ENCODE data around the gene NUCB1. TPM values are rescaled to one million over a fixed set of nuclear protein-coding genes. Genes with fewer than 3 reads are reported as not detected.
"Not testable (repeated sequence)": the region's sequence is repeated elsewhere in the genome, so short reads cannot be mapped to it uniquely, and the experiment has no call there.

Gene NUCB1
- total RNA-seq, 1 donor from 2014 or later = 97.8 TPM

- no peak for DNase-seq
These were observed 6.2 kb downstream of the NUCB1 start for GRCh38 chr19:48906324-48906723.

- DNase-seq = no peak
These were observed 7.6 kb downstream of the NUCB1 start for GRCh38 chr19:48907671-48908070.

- DNase-seq = not testable (repeated sequence)
These were observed 9.4 kb downstream of the NUCB1 start for GRCh38 chr19:48909424-48910077.

GRCh38 chr19:48910803-48911202 is 10.7 kb downstream of the NUCB1 start:
- no peak for DNase-seq

- no peak for DNase-seq
These were observed 13.2 kb downstream of the NUCB1 start for GRCh38 chr19:48913114-48913889.

GRCh38 chr19:48914181-48914580 is 14.1 kb downstream of the NUCB1 start:
- no peak for DNase-seq

GRCh38 chr19:48915757-48916156 is 15.6 kb downstream of the NUCB1 start:
- no peak for DNase-seq

- DNase-seq = no peak
These were observed 18.0 kb downstream of the NUCB1 start for GRCh38 chr19:48918071-48918470.

GRCh38 chr19:48918801-48919247 is 18.7 kb downstream of the NUCB1 start:
- DNase-seq = no peak

- DNase-seq = not testable (repeated sequence)
These were observed 19.2 kb downstream of the NUCB1 start for GRCh38 chr19:48919271-48919670.

GRCh38 chr19:48920949-48921348 is 20.8 kb downstream of the NUCB1 start:
- no peak for DNase-seq

- no peak for DNase-seq
These were observed 21.8 kb downstream of the NUCB1 start for GRCh38 chr19:48921721-48922500.

- DNase-seq = no peak
These were observed 22.7 kb downstream of the NUCB1 start for GRCh38 chr19:48922548-48923490.

GRCh38 chr19:48925240-48925843 is 25.2 kb downstream of the NUCB1 start:
- no peak for DNase-seq

GRCh38 chr19:48925890-48926289 is 25.8 kb downstream of the NUCB1 start:
- not testable (repeated sequence) for DNase-seq

- peak; percentile 27 for DNase-seq
These were observed 26.8 kb downstream of the NUCB1 start for GRCh38 chr19:48926909-48927308.

- not testable (repeated sequence) for DNase-seq
These were observed 27.6 kb downstream of the NUCB1 start for GRCh38 chr19:48927692-48928091.

GRCh38 chr19:48928164-48929025 is 28.3 kb downstream of the NUCB1 start:
- no peak for DNase-seq

- no peak for DNase-seq
These were observed 33.3 kb downstream of the NUCB1 start, which contains the start of gene DHDH for GRCh38 chr19:48933382-48933932. TSS of gene DHDH (plus strand) at chr19:48933699. CDS start at chr19:48933722, 23 bp downstream.

GRCh38 chr19:48934837-48935236 is 34.7 kb downstream of the NUCB1 start:
- DNase-seq = no peak

Data from skin of body (tissue), 2 donors.